HepG2 (cell line): ENCODE measurements around the gene ALG11. TPM values are rescaled to one million over a fixed set of nuclear protein-coding genes. Genes with fewer than 3 reads are reported as not detected.
A peak's percentile ranks its signal among the peaks of the same experiment; 100 is the strongest.

Source experiments
- GMEB2 ChIP-seq: IDR thresholded peaks from 2 replicates; pipeline ENCODE4 v1.6.1; 2016; ENCODE audit warnings: missing biosample characterization, missing genetic modification reagents, low read depth
- HOMEZ ChIP-seq: IDR thresholded peaks from 2 replicates; pipeline ENCODE4 v1.6.1; 2016; ENCODE audit warnings: low read depth
- NFATC3 ChIP-seq: sonication (generic); formaldehyde crosslinking; IDR thresholded peaks from 2 replicates; pipeline ENCODE4 v1.5.1; 2020; ENCODE audit warnings: mild to moderate bottlenecking, missing genetic modification reagents
- NR2F6 ChIP-seq, 2 experiments: IDR thresholded peaks; 2 replicates each; pipeline ENCODE4 v1.6.1; 2016; ENCODE audit warnings: antibody characterized with exemption in 1 of 2, mild to moderate bottlenecking in 1 of 2
- POGZ ChIP-seq: sonication (generic); formaldehyde crosslinking; IDR thresholded peaks from 2 replicates; pipeline ENCODE4 v1.4.0; 2020; ENCODE audit warnings: mild to moderate bottlenecking, missing genetic modification reagents
- SMARCC2 ChIP-seq: fragments of 450-650 bp; IDR thresholded peaks from 2 replicates; pipeline ENCODE4 v1.6.1; 2017; ENCODE audit warnings: antibody characterized with exemption, mild to moderate bottlenecking
- SNRNP70 ChIP-seq: fragments of 200-400 bp; formaldehyde crosslinking; IDR thresholded peaks from 2 replicates; pipeline ENCODE4 v1.6.1; 2017; ENCODE audit warnings: mild to moderate bottlenecking, low read depth, low read length, moderate library complexity
- SPEN ChIP-seq: sonication (generic); formaldehyde crosslinking; IDR thresholded peaks from 2 replicates; pipeline ENCODE4 v1.5.1; 2020; ENCODE audit warnings: low read depth, mild to moderate bottlenecking, missing genetic modification reagents
- STAT6 ChIP-seq: sonication (generic); formaldehyde crosslinking; IDR thresholded peaks from 2 replicates; pipeline ENCODE4 v1.4.0; 2020; ENCODE audit warnings: missing genetic modification reagents, mild to moderate bottlenecking, borderline replicate concordance
- ZFYVE20 ChIP-seq: sonication (generic); formaldehyde crosslinking; IDR thresholded peaks from 2 replicates; pipeline ENCODE4 v1.8.0; 2023; ENCODE audit warnings: low read depth, mild to moderate bottlenecking, moderate library complexity, missing genetic modification reagents, borderline replicate concordance
- ZNF292 ChIP-seq: sonication (generic); formaldehyde crosslinking; IDR thresholded peaks from 2 replicates; pipeline ENCODE4 v1.8.1; 2022; ENCODE audit warnings: mild to moderate bottlenecking, low read depth, missing genetic modification reagents, borderline replicate concordance
- ZNF430 ChIP-seq: sonication (generic); formaldehyde crosslinking; IDR thresholded peaks from 2 replicates; pipeline ENCODE4 v1.9.0; 2021; ENCODE audit warnings: mild to moderate bottlenecking, missing genetic modification reagents
- ZNF574 ChIP-seq: sonication (generic); formaldehyde crosslinking; IDR thresholded peaks from 2 replicates; pipeline ENCODE4 v1.4.0; 2020; ENCODE audit warnings: missing genetic modification reagents
- polyA plus RNA-seq, 8 experiments: library from polyadenylated mRNA; depleted of rRNA in 3 of 8; stranded (reverse) in 7 of 8; unstranded in 1 of 8; fragments of >200 nt; fragmentation: Illumina TruSeq in 4 of 8; extraction: Trizol in 4 of 8; gene quantifications; 2 replicates each; pipeline versions ENCODE4 v1.2.1 to v1.2.3, GENCODE V29; 2011 to 2016; ENCODE audit warnings: low read depth in 4 of 8, missing spikeins in 1 of 8, mixed read lengths in 1 of 8; ENCODE audit not compliant: insufficient read depth in 1 of 8
- total RNA-seq, 5 experiments: library from RNA; depleted of rRNA; stranded (reverse); fragments of >200 nt; fragmentation: Illumina TruSeq; extraction: Trizol; gene quantifications; 2 replicates each; pipeline ENCODE4 v1.2.3, GENCODE V29; 2016; ENCODE audit warnings: low read depth in 1 of 5
- TF ChIP-seq, protein P1 (sequence below): sonication (generic); formaldehyde crosslinking; IDR thresholded peaks from 2 replicates; pipeline ENCODE4 v1.4.0; 2020; ENCODE audit warnings: missing genetic modification reagents, borderline replicate concordance

ALG11 gene
- total and polyA plus RNA-seq, 2 of the 13 experiments (the other 11 are each of a cell fraction or from before 2014, with no cell fraction given) = 14.7 to 27.9 TPM

GRCh38 chr13:51978796-51979556 lies 33.2 kb upstream of the ALG11 start (continued):
- peak; percentile 48; the same call in 1 of the 2 replicates for TF ChIP-seq ZNF574
- no peak for TF ChIP-seq ZNF430 (CRISPR knock-in tag)
- TF ChIP-seq, protein P1, sequence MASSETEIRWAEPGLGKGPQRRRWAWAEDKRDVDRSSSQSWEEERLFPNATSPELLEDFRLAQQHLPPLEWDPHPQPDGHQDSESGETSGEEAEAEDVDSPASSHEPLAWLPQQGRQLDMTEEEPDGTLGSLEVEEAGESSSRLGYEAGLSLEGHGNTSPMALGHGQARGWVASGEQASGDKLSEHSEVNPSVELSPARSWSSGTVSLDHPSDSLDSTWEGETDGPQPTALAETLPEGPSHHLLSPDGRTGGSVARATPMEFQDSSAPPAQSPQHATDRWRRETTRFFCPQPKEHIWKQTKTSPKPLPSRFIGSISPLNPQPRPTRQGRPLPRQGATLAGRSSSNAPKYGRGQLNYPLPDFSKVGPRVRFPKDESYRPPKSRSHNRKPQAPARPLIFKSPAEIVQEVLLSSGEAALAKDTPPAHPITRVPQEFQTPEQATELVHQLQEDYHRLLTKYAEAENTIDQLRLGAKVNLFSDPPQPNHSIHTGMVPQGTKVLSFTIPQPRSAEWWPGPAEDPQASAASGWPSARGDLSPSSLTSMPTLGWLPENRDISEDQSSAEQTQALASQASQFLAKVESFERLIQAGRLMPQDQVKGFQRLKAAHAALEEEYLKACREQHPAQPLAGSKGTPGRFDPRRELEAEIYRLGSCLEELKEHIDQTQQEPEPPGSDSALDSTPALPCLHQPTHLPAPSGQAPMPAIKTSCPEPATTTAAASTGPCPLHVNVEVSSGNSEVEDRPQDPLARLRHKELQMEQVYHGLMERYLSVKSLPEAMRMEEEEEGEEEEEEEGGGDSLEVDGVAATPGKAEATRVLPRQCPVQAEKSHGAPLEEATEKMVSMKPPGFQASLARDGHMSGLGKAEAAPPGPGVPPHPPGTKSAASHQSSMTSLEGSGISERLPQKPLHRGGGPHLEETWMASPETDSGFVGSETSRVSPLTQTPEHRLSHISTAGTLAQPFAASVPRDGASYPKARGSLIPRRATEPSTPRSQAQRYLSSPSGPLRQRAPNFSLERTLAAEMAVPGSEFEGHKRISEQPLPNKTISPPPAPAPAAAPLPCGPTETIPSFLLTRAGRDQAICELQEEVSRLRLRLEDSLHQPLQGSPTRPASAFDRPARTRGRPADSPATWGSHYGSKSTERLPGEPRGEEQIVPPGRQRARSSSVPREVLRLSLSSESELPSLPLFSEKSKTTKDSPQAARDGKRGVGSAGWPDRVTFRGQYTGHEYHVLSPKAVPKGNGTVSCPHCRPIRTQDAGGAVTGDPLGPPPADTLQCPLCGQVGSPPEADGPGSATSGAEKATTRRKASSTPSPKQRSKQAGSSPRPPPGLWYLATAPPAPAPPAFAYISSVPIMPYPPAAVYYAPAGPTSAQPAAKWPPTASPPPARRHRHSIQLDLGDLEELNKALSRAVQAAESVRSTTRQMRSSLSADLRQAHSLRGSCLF = no peak
- no peak for TF ChIP-seq NFATC3
- peak; percentile 98 for TF ChIP-seq POGZ
- no peak for TF ChIP-seq SNRNP70
- no peak for TF ChIP-seq STAT6
- no peak for TF ChIP-seq SMARCC2
- TF ChIP-seq ZFYVE20 (CRISPR knock-in tag) = no peak
- no peak for TF ChIP-seq NR2F6 (IDR thresholded peaks at IDR 0.05)
- TF ChIP-seq NR2F6 (CRISPR knock-in tag; IDR thresholded peaks at IDR 0.05) = no peak
- 0 out of 2 replicates have a peak, but pooled peaks have one; percentile 54 for TF ChIP-seq ZNF292 (CRISPR knock-in tag)
- TF ChIP-seq HOMEZ = peak; percentile 94; the same call in 1 of the 2 replicates
- no peak for TF ChIP-seq GMEB2 (CRISPR knock-in tag)
- TF ChIP-seq SPEN (CRISPR knock-in tag) = no peak
